Measurements from ENCODE around the gene LANCL1. TPM values are rescaled to one million over a fixed set of nuclear protein-coding genes. Genes with fewer than 3 reads are reported as not detected.

Gene LANCL1
- total and polyA plus RNA-seq, 12 donors: 7.7 to 62.2 (median 37.7) TPM

DNA sequence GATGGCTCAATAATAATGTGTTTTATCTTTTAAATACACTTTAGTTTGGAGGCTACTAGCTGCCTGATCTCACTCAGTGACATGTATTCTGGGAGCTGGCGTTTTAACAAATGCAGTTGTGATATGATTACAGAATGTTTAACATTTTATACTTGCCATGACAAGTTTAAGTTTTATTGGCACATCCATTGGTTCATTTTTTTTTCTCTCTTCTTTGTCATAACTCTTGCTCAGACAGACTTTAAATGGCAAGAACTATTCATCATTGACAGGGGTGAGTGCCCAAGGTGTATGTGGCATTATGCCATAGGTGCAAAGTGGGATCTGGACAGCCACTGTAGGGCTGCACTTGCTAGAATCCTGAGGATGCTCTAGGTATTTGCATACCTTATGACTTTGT, 89.5 kb downstream of the LANCL1 start:
- Histone ChIP-seq H3K36me3 (replicated peaks in 1 of 2) (no peaks in the 10 kb centered on the region), H3K4me1 (replicated peaks in 1 of 2) (no peaks in the 10 kb centered on the region), H3K4me3 (no peak overlapping the region), H3K27ac (no peak overlapping the region), H3K27me3 (no peaks in the 10 kb centered on the region), H3K9me3 (replicated peaks in 1 of 3) (no peaks in the 10 kb centered on the region)
- TF ChIP-seq, protein P1, sequence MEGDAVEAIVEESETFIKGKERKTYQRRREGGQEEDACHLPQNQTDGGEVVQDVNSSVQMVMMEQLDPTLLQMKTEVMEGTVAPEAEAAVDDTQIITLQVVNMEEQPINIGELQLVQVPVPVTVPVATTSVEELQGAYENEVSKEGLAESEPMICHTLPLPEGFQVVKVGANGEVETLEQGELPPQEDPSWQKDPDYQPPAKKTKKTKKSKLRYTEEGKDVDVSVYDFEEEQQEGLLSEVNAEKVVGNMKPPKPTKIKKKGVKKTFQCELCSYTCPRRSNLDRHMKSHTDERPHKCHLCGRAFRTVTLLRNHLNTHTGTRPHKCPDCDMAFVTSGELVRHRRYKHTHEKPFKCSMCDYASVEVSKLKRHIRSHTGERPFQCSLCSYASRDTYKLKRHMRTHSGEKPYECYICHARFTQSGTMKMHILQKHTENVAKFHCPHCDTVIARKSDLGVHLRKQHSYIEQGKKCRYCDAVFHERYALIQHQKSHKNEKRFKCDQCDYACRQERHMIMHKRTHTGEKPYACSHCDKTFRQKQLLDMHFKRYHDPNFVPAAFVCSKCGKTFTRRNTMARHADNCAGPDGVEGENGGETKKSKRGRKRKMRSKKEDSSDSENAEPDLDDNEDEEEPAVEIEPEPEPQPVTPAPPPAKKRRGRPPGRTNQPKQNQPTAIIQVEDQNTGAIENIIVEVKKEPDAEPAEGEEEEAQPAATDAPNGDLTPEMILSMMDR (IDR thresholded peaks at IDR 0.05): no peak
- no peak for TF ChIP-seq POLR2A (IDR thresholded peaks at IDR 0.05)
- intact Hi-C loops (cut with DNase I): no loop called here
- WGBS, 4 donors: 29 to 46% (median 39%) methylated on average over 1 of the region's 1 CpG
- DNase-seq: no peak

Other genes with a start within 250 kb of the LANCL1 start
- 1 to 10 TPM in 1 of 9 donors, under 1 TPM in 2, not detected in 6; 0.49 to 9.7 (median 0.78) TPM for gene MYL1, start 161.6 kb downstream of the LANCL1 start, total RNA-seq
- gene MYL1, start 161.6 kb downstream of the LANCL1 start, polyA plus RNA-seq: under 1 TPM in 1 of 3 donors, not detected in 2; 0.47 TPM
- gene CPS1, start 79.8 kb upstream of the LANCL1 start, total RNA-seq: 1 to 10 TPM in 8 of 9 donors, under 1 TPM in 1; 0.61 to 4.3 (median 1.7) TPM
- gene CPS1, start 79.8 kb upstream of the LANCL1 start, polyA plus RNA-seq: 1 to 10 TPM in 2 of 3 donors, under 1 TPM in 1; 0.72 to 1.7 (median 1.0) TPM